ENCODE data around the gene LTBP1.

- no peak for TF ChIP-seq POLR2A (IDR thresholded peaks at IDR 0.05; ENCODE audit: low read depth, low read length)
- TF ChIP-seq TAF1 (IDR thresholded peaks at IDR 0.05; ENCODE audit: borderline replicate concordance, low read depth, low read length), result no peak
Measured at GRCh38 chr2:33314541-33314940, 367.8 kb downstream of the LTBP1 start.

All from GM12892 (cell line).